HG02840 (cell line): ENCODE results near the gene ZNF274.
"Not testable (repeated sequence)": the region's sequence is repeated elsewhere in the genome, so short reads cannot be mapped to it uniquely, and the experiment has no call there.

Source experiments
- ATAC-seq: cut with Tn5 transposase; IDR thresholded peaks from one replicate; pipeline ENCODE4 v1.9.1; 2021; ENCODE audit warnings: mild to moderate bottlenecking, moderate library complexity, moderate number of reproducible peaks; ENCODE audit not compliant: unreplicated experiment, low FRiP score

ZNF274 gene

GRCh38 chr19:58209577-58209976 lies 26.7 kb downstream of the ZNF274 start:
- ATAC-seq: no peak

GRCh38 chr19:58212336-58213074 lies 29.6 kb downstream of the ZNF274 start:
- no peak for ATAC-seq

DNA sequence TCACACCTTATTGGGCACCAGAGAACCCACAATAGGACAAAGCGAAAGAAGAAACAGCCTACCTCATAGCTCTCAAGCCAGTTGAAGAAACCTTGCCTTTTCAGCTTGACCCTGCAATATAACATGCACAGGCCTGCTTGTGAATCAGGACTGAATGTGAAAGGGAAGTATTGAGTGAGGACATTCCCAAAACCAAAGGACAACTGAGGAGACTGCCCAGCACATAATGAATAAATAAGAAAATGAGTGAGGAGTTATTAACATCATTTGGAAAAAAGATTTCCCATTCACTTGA lies 30.2 kb downstream of the ZNF274 start:
- no peak for ATAC-seq

- ATAC-seq: no peak
These were observed 34.2 kb downstream of the ZNF274 start for GRCh38 chr19:58217069-58217481.

- no peak for ATAC-seq
These were observed 34.9 kb downstream of the ZNF274 start for GRCh38 chr19:58217607-58218391.

DNA sequence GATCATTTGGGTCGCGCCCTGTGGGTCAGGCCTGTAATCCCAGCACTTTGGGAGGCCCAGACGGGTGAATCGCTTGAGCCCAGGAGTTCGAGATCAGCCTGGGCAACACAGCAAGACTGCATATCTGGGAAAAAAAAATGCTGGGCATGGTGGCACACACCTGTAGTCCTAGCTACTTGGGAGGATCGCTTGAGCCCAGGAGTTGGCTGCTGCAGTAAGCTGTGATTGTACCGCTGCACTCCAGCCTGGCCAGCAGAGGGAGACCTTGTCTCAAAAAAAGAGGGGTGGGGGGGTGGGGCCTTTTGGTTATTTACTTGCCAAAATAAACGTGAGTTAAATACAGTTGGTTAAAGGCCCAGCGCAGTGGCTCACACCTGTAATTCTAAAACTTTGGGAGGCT lies 36.0 kb downstream of the ZNF274 start:
- no peak for ATAC-seq

DNA sequence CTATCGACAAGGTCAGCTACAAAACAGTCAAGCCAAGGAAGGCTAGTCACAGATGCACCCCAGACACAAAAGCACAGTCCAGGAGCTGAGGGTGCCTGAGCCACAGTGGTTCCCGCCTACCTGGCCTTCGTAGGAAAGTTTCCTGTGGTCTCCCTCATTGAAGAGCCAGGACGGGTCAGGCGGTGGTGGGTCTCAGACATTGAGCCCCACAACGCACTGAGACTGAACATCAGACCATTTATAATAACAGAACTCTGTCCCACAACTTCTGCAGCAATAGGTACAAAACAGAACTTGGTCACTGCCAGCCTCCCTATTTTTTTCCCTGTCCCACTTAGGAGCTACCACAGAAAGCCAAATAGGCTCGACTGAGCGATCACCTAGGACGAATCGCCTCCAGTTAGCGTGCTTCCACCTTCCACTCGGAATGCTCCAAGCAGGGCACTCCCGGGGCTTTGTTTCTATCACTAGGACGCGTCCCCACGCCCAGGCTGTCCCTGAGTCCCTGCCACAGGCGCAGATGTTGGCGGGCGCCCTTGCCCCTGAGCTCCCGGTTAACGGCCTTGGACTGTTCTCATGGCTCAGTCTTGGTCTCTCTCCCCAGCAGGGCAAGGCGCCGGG lies 45.2 kb downstream of the ZNF274 start:
- ATAC-seq: peak; percentile 11

- peak; percentile 84 for ATAC-seq
These were observed 45.9 kb downstream of the ZNF274 start, which contains the start of gene ZNF544 for GRCh38 chr19:58228585-58229254. ZNF544 (plus strand) TSS chr19:58228914; CDS start chr19:58244024, 15,110 bp downstream.

GRCh38 chr19:58229255-58229639 lies 46.4 kb downstream of the ZNF274 start:
- ATAC-seq: no peak

DNA sequence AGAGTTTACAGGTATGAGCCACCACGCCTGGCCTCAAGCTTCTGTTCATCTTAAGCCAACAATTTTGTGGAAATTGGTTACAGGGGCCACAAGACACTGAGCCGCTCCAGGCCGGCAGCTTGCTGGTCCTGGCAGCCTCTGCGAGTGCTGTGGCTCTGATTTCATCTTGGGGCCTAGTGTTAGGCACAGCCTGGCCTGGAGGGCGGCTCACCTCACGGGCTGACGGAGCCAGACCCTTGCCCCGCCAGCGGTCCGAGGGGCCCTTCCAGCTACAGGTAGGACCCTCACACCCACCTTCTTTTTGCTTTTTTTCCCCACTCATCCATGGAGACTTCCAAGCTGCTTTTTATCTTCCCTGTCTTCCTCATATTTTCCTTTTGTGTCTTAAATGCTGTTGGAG lies 54.5 kb downstream of the ZNF274 start:
- ATAC-seq: no peak

DNA sequence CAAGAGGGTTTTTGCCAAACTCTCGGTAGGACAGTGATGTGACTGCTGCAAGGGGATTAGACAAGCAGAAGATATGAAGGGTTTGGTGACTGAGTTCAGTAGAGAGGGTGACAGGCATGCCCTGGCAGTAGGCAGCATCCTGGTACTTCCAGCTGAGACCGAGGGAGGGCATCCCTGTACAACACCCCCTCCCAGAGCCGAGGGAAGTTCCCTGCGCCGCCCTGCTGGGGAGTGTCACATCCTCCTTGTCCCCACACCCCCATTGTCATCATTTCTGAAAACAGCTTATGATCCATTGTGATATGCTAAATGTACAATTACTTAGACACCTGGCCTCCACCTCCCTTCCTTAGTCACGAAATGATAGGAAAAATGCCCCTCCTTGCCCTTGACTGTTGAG lies 60.5 kb downstream of the ZNF274 start:
- ATAC-seq: no peak

- no peak for ATAC-seq
These were observed 66.0 kb downstream of the ZNF274 start for GRCh38 chr19:58248886-58249285.

DNA sequence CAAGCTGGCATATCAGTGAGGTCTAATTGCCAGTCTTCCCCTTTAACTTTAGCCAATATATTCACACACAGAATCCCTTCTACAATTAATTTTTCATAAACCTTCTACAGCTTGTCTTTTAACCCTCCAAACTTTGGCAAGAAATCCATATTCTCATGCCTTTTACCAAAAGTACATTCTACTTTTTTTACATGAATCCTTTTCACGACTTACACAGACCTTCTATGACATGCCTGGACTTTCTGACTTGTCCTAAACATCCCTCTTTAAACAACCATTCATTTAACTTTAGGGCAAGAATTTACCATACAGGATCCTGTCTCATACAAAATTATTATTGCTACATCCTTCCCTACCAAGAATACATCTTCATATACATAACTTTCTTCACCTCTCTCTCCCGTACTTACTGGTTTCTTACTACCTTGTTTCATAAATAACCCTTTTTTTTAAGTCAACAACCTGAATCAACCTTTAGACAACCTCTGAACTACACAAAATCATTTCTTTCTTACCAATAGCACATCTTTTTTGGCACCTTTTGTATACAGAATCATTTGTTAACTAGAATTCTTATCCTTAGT lies 69.3 kb downstream of the ZNF274 start:
- no peak for ATAC-seq

- not testable (repeated sequence) for ATAC-seq
These were observed 75.4 kb downstream of the ZNF274 start for GRCh38 chr19:58258259-58258658.

DNA sequence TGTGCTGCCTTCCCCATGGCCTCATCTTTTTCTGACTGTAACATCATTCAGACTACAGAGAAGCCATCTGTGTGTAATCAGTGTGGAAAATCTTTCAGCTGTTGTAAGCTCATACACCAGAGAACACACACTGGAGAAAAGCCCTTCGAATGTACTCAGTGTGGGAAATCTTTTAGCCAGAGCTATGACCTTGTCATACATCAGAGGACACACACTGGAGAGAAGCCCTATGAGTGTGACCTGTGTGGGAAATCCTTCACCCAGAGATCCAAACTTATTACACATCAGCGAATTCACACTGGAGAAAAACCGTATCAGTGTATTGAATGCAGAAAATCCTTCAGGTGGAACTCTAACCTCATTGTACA lies 78.7 kb downstream of the ZNF274 start:
- ATAC-seq: no peak

GRCh38 chr19:58261968-58262921 lies 79.4 kb downstream of the ZNF274 start:
- no peak for ATAC-seq

DNA sequence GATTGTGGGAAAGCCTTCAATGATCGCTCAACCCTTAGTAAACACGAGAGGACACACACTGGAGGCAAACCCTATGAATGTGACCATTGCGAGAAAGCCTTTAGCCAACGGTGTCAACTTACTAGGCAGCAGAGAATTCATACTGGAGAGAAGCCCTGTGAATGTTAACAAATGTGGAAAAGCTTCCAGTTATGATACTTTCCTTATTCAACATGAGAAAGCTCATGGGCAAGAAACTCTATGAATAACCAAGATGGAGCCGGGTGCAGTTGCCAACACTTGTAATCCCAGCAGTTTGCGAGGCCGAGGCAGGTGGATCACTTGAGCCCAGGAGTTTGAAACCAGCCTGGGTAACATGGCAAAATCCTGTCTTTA lies 80.0 kb downstream of the ZNF274 start:
- ATAC-seq: no peak
